ENCODE data around the gene NUDT16L1.
A peak's percentile ranks its signal among the peaks of the same experiment; 100 is the strongest.

Gene NUDT16L1

GRCh38 chr16:4656695-4657686 is 36.4 kb upstream of the NUDT16L1 start:
- no peak for TF ChIP-seq RAD21 (IDR thresholded peaks at IDR 0.05; ENCODE audit: low read depth)
- no peak for TF ChIP-seq REST (IDR thresholded peaks at IDR 0.05; ENCODE audit: low read depth)
- TF ChIP-seq EP300 (IDR thresholded peaks at IDR 0.05; ENCODE audit: borderline replicate concordance) = no peak
- TF ChIP-seq TAF1 (IDR thresholded peaks at IDR 0.05; ENCODE audit: low read depth) = no peak
- TF ChIP-seq FOXM1 (IDR thresholded peaks at IDR 0.05; ENCODE audit: borderline replicate concordance, low read depth) = no peak
- TF ChIP-seq USF1 (IDR thresholded peaks at IDR 0.05) = no peak
- no peak for TF ChIP-seq CEBPB (IDR thresholded peaks at IDR 0.05)
- TF ChIP-seq TCF12 (IDR thresholded peaks at IDR 0.05; ENCODE audit: low read depth) = no peak
- TF ChIP-seq EGR1 (IDR thresholded peaks at IDR 0.05) = no peak
- TF ChIP-seq CREB1 (IDR thresholded peaks at IDR 0.05; ENCODE audit: low read depth) = no peak
- TF ChIP-seq ZBTB7A (IDR thresholded peaks at IDR 0.05; ENCODE audit: low read depth) = no peak
- no peak for TF ChIP-seq TEAD4 (IDR thresholded peaks at IDR 0.05)
- TF ChIP-seq YY1 (IDR thresholded peaks at IDR 0.05; ENCODE audit: low read depth) = no peak

GRCh38 chr16:4659363-4660353 is 33.7 kb upstream of the NUDT16L1 start:
- no peak for TF ChIP-seq RAD21 (IDR thresholded peaks at IDR 0.05; ENCODE audit: low read depth)
- TF ChIP-seq TCF12 (IDR thresholded peaks at IDR 0.05; ENCODE audit: low read depth) = no peak
- no peak for TF ChIP-seq TAF1 (IDR thresholded peaks at IDR 0.05; ENCODE audit: low read depth)
- no peak for TF ChIP-seq CREB1 (IDR thresholded peaks at IDR 0.05; ENCODE audit: low read depth)
- no peak for TF ChIP-seq NFIC (IDR thresholded peaks at IDR 0.05)
- no peak for TF ChIP-seq EP300 (IDR thresholded peaks at IDR 0.05; ENCODE audit: borderline replicate concordance)
- no peak for TF ChIP-seq YY1 (IDR thresholded peaks at IDR 0.05; ENCODE audit: low read depth)
- no peak for TF ChIP-seq MAX (IDR thresholded peaks at IDR 0.05)
- no peak for TF ChIP-seq CEBPB (IDR thresholded peaks at IDR 0.05)
- no peak for TF ChIP-seq REST (IDR thresholded peaks at IDR 0.05; ENCODE audit: low read depth)
- no peak for TF ChIP-seq ZBTB7A (IDR thresholded peaks at IDR 0.05; ENCODE audit: low read depth)
- no peak for TF ChIP-seq FOXM1 (IDR thresholded peaks at IDR 0.05; ENCODE audit: borderline replicate concordance, low read depth)
- TF ChIP-seq TEAD4 (IDR thresholded peaks at IDR 0.05) = no peak
- TF ChIP-seq EGR1 (IDR thresholded peaks at IDR 0.05) = no peak
- no peak for TF ChIP-seq USF1 (IDR thresholded peaks at IDR 0.05)

- no peak for TF ChIP-seq NFIC (IDR thresholded peaks at IDR 0.05)
- peak; percentile 66 for TF ChIP-seq EGR1 (IDR thresholded peaks at IDR 0.05)
Measured at GRCh38 chr16:4660454-4661007, 32.8 kb upstream of the NUDT16L1 start.

- TF ChIP-seq REST (IDR thresholded peaks at IDR 0.05; ENCODE audit: low read depth) (no peak), CREB1 (IDR thresholded peaks at IDR 0.05; ENCODE audit: low read depth) (no peak), TEAD4 (IDR thresholded peaks at IDR 0.05) (no peak), RAD21 (IDR thresholded peaks at IDR 0.05; ENCODE audit: low read depth) (no peak), EP300 (IDR thresholded peaks at IDR 0.05; ENCODE audit: borderline replicate concordance) (no peak), CEBPB (IDR thresholded peaks at IDR 0.05) (no peak), ZBTB7A (IDR thresholded peaks at IDR 0.05; ENCODE audit: low read depth) (no peak), USF1 (IDR thresholded peaks at IDR 0.05) (no peak), NFIC (IDR thresholded peaks at IDR 0.05) (no peak), MAX (IDR thresholded peaks at IDR 0.05) (no peak), YY1 (IDR thresholded peaks at IDR 0.05; ENCODE audit: low read depth) (no peak)
Measured at GRCh38 chr16:4661661-4662060, 31.7 kb upstream of the NUDT16L1 start.
